Prostate gland (tissue), 2 donors: ENCODE results near the gene SLC35F4. TPM values are rescaled to one million over a fixed set of nuclear protein-coding genes. Genes with fewer than 3 reads are reported as not detected.

Source experiments
- DNase-seq: peaks from one replicate; pipeline ENCODE4 v3.0.0-alpha.2; 2019; ENCODE audit warnings: low spot score
- H3K27ac ChIP-seq, 2 donors: fragments of 200-600 bp; sonication (generic); 2 replicates each; pipeline ENCODE4 v1.5.1; 2017 to 2019
- H3K27me3 ChIP-seq: fragments of 200-600 bp; sonication (generic); replicated peaks from 2 replicates; pipeline ENCODE4 v1.5.1; 2019; ENCODE audit not compliant: insufficient read depth
- H3K36me3 ChIP-seq, 2 donors: fragments of 200-600 bp; sonication (generic); 1 replicate in 1 of 2; 2 replicates in 1 of 2; pipeline versions ENCODE4 v1.5.1 to v1.8.1; 2017 to 2019
- H3K4me1 ChIP-seq: fragments of 200-600 bp; sonication (generic); replicated peaks from 2 replicates; pipeline ENCODE4 v1.5.1; 2019
- H3K4me3 ChIP-seq, 2 donors: fragments of 200-600 bp; sonication (generic); 2 replicates each; pipeline ENCODE4 v1.5.1; 2017 to 2019
- H3K9me3 ChIP-seq: fragments of 200-600 bp; sonication (generic); 2 replicates; pipeline ENCODE4 v1.5.1; 2017
- POLR2A ChIP-seq: fragments of 450-650 bp; IDR thresholded peaks from one replicate; pipeline ENCODE4 v1.6.1; 2016; ENCODE audit warnings: antibody characterized with exemption, mild to moderate bottlenecking
- POLR2AphosphoS5 ChIP-seq: sonication (generic); formaldehyde crosslinking; IDR thresholded peaks from one replicate; pipeline ENCODE4 v1.6.1; 2017; ENCODE audit warnings: antibody characterized with exemption
- WGBS: methylation state at CpG from one replicate; pipeline ENCODE4 v1.1.5; 2018; 5-methylcytosine and 5-hydroxymethylcytosine counted together
- intact Hi-C: fragments of 100-400 bp; cut with DNase I; formaldehyde crosslinking; loops from one replicate; pipeline ENCODE4 v1.14.2; 2022
- total RNA-seq, 2 donors: library from RNA; depleted of rRNA; stranded (reverse); fragments of >200 nt; gene quantifications; one replicate each; pipeline ENCODE4 v1.1.0, GENCODE V29; 2016
- TF ChIP-seq, protein P1 (sequence below), 4 experiments: fragments of 200-600 bp in 2 of 4; fragments of 450-650 bp in 2 of 4; sonication (generic) in 2 of 4; IDR thresholded peaks; 1 replicate in 3 of 4; 2 replicates in 1 of 4; pipeline ENCODE4 v1.5.1; 2016 to 2019; ENCODE audit warnings: antibody characterized with exemption in 4 of 4, mild to moderate bottlenecking in 2 of 4, moderate library complexity in 2 of 4

The SLC35F4 gene
- total RNA-seq, 2 donors from 2014 or later: 2.4 to 2.9 TPM

DNA sequence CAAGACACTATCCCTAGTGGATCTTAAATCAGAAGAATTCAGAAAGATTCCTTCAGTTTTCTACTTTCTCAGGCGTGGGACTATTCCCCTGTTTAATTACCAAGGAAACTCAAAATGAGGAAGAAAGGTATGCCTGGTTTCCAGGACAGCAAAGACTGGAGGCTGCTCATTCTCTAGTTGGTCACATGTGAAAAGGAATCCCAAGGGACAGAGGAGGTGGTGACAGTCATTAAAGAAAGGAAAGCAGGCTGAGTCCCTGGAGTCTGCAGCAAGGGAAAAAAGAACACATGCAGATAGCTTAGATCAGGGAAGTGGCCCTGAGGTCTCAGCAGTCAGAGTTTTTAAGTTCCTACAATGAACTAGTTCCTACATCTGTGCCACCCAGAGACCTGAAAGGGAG, 206.8 kb downstream of the SLC35F4 start:
- intact Hi-C loops: no loop called here
- H3K4me1 ChIP-seq: no peaks in the 10 kb centered on the region
- WGBS: 52% methylated on average over 1 of the region's 1 CpG
- no peak overlapping the region for H3K27ac ChIP-seq
- no peaks in the 10 kb centered on the region for H3K27me3 ChIP-seq
- no peak for TF ChIP-seq POLR2A
- TF ChIP-seq, protein P1, sequence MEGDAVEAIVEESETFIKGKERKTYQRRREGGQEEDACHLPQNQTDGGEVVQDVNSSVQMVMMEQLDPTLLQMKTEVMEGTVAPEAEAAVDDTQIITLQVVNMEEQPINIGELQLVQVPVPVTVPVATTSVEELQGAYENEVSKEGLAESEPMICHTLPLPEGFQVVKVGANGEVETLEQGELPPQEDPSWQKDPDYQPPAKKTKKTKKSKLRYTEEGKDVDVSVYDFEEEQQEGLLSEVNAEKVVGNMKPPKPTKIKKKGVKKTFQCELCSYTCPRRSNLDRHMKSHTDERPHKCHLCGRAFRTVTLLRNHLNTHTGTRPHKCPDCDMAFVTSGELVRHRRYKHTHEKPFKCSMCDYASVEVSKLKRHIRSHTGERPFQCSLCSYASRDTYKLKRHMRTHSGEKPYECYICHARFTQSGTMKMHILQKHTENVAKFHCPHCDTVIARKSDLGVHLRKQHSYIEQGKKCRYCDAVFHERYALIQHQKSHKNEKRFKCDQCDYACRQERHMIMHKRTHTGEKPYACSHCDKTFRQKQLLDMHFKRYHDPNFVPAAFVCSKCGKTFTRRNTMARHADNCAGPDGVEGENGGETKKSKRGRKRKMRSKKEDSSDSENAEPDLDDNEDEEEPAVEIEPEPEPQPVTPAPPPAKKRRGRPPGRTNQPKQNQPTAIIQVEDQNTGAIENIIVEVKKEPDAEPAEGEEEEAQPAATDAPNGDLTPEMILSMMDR (IDR thresholded peaks at IDR 0.05): no peak
- no peak for TF ChIP-seq POLR2AphosphoS5
- no peak for DNase-seq
- H3K4me3 ChIP-seq: no peak overlapping the region
- no peaks in the 10 kb centered on the region for H3K9me3 ChIP-seq
- no peaks in the 10 kb centered on the region for H3K36me3 ChIP-seq

DNA sequence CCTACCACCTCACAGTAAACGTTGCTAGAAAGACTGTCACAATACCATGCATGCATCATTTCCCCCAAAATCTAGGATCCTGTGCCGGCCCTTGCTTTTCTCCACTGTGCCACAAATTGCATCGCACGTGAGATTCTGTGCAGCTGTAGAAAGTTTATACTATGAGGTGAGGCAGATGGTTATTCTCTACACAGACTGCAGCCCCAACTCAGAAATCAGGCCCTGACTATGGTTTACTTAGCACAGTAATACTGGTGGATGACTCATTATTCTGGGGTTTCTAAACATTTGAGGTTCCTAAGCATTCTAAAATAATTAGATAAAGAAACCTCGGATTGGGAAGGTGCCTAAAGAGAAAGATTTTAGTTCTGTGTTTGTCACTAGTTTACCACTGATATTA, 208.4 kb downstream of the SLC35F4 start:
- no peaks in the 10 kb centered on the region for H3K9me3 ChIP-seq
- H3K36me3 ChIP-seq: no peaks in the 10 kb centered on the region
- H3K27me3 ChIP-seq: no peaks in the 10 kb centered on the region
- H3K4me1 ChIP-seq: peaks cover 2% of the 10 kb centered on the region
- no peak for TF ChIP-seq POLR2AphosphoS5
- TF ChIP-seq, protein P1 (IDR thresholded peaks at IDR 0.05): no peak
- TF ChIP-seq POLR2A: no peak
- no peak for DNase-seq
- WGBS: 44% methylated on average over 5 of the region's 5 CpGs
- intact Hi-C loops: no loop called here
- no peak overlapping the region for H3K4me3 ChIP-seq
- H3K27ac ChIP-seq: no peak overlapping the region

DNA sequence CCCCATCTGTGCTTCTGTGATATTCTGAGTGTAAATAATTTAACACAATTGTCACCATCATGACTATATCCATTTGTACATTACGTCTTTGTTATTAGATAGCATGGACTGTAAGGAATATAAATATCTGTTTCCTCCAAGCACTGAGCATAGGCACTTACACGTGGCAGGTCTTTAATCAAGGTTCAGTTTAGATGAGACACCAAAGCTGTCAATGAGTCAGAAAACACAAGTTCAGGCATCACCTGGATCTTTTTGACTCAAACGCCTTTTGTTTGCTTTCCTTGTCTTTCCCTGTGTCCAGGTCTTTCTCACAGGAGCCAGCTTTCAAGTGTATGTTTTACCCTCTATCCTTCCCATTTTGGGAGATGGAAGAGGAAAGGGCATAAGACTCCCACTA, 209.0 kb downstream of the SLC35F4 start:
- no peaks in the 10 kb centered on the region for H3K9me3 ChIP-seq
- peaks cover 2% of the 10 kb centered on the region for H3K4me1 ChIP-seq
- no peak overlapping the region for H3K4me3 ChIP-seq
- intact Hi-C loops: no loop called here
- WGBS: 38% methylated on average over 3 of the region's 3 CpGs
- H3K27ac ChIP-seq: no peak overlapping the region
- H3K27me3 ChIP-seq: no peaks in the 10 kb centered on the region
- H3K36me3 ChIP-seq: no peaks in the 10 kb centered on the region
- DNase-seq: no peak
- TF ChIP-seq POLR2AphosphoS5 (no peak), POLR2A (no peak)
- TF ChIP-seq, protein P1 (IDR thresholded peaks at IDR 0.05): no peak

- DNase-seq: no peak
- TF ChIP-seq POLR2AphosphoS5 (no peak), POLR2A (no peak)
- TF ChIP-seq, protein P1 (IDR thresholded peaks at IDR 0.05): no peak
- no peak overlapping the region for H3K4me3 ChIP-seq
- H3K9me3 ChIP-seq: no peaks in the 10 kb centered on the region
- H3K27ac ChIP-seq: no peak overlapping the region
- H3K36me3 ChIP-seq: no peaks in the 10 kb centered on the region
- intact Hi-C loops: no loop called here
- H3K27me3 ChIP-seq: no peaks in the 10 kb centered on the region
- H3K4me1 ChIP-seq: peaks cover 2% of the 10 kb centered on the region
Measured at GRCh38 chr14:57652769-57653168, 213.1 kb downstream of the SLC35F4 start.

- no peak overlapping the region for H3K27ac ChIP-seq
- 11% methylated on average over 1 of the region's 1 CpG for WGBS
- no peaks in the 10 kb centered on the region for H3K4me1 ChIP-seq
- no peak for DNase-seq
- H3K4me3 ChIP-seq: no peak overlapping the region
- H3K9me3 ChIP-seq: no peaks in the 10 kb centered on the region
- intact Hi-C loops: no loop called here
- TF ChIP-seq POLR2AphosphoS5 (no peak), POLR2A (no peak)
- TF ChIP-seq, protein P1 (IDR thresholded peaks at IDR 0.05): no peak
- no peaks in the 10 kb centered on the region for H3K36me3 ChIP-seq
- no peaks in the 10 kb centered on the region for H3K27me3 ChIP-seq
Measured at GRCh38 chr14:57641776-57642175, 224.1 kb downstream of the SLC35F4 start.
